Chondrocyte (in vitro differentiated cells): ENCODE data around the gene CDK5RAP3. TPM values are rescaled to one million over a fixed set of nuclear protein-coding genes. Genes with fewer than 3 reads are reported as not detected.

Experiments
- DNase-seq: peaks from one replicate; pipeline ENCODE4 v3.0.0; 2021; ENCODE audit warnings: mixed read lengths, low spot score
- H3K27ac Mint-ChIP-seq: one replicate; pipeline ENCODE4 v1.8.0; 2021; ENCODE audit warnings: mild to moderate bottlenecking, moderate library complexity, mixed read lengths; ENCODE audit not compliant: unreplicated experiment
- H3K27me3 Mint-ChIP-seq: 2 replicates; pipeline ENCODE4 v1.8.0; 2021; ENCODE audit warnings: low read depth, mixed read lengths
- H3K36me3 Mint-ChIP-seq: 2 replicates; pipeline ENCODE4 v1.8.0; 2021; ENCODE audit warnings: low read depth, mixed read lengths
- H3K4me1 Mint-ChIP-seq: 2 replicates; pipeline ENCODE4 v1.8.0; 2021; ENCODE audit warnings: low read depth, mild to moderate bottlenecking, mixed read lengths
- H3K4me3 Mint-ChIP-seq: one replicate; pipeline ENCODE4 v1.8.0; 2021; ENCODE audit warnings: mild to moderate bottlenecking, moderate library complexity, mixed read lengths; ENCODE audit not compliant: unreplicated experiment
- H3K9me3 Mint-ChIP-seq: 2 replicates; pipeline ENCODE4 v1.8.0; 2021; ENCODE audit warnings: low read depth, mixed read lengths
- CTCF ChIP-seq: fragments of 200-600 bp; sonication (generic); IDR thresholded peaks from 2 replicates; pipeline ENCODE4 v1.5.0; 2021; ENCODE audit warnings: antibody characterized with exemption, mild to moderate bottlenecking, moderate library complexity
- total RNA-seq: library from RNA; stranded (reverse); gene quantifications from 3 replicates; pipeline ENCODE4 v1.2.1, GENCODE V29; 2021

The CDK5RAP3 gene
- total RNA-seq, 1 donor from 2014 or later, result 99.2 TPM

GRCh38 chr17:47992216-47992615 lies 21.3 kb downstream of the CDK5RAP3 start:
- Mint-ChIP-seq H3K4me1 (peaks cover 8% of the 10 kb centered on the region), H3K36me3 (no peaks in the 10 kb centered on the region)

GRCh38 chr17:47993031-47993564 lies 22.2 kb downstream of the CDK5RAP3 start:
- Mint-ChIP-seq H3K4me1 (peaks cover 3% of the 10 kb centered on the region), H3K9me3 (no peaks in the 10 kb centered on the region), H3K36me3 (no peaks in the 10 kb centered on the region), H3K27me3 (no peaks in the 10 kb centered on the region), H3K27ac (no peak overlapping the region), H3K4me3 (no peak overlapping the region)
- no peak for DNase-seq
- TF ChIP-seq CTCF, result no peak

More at GRCh38 chr17:47992216-47992615, 21.3 kb downstream of the CDK5RAP3 start:
- H3K27ac Mint-ChIP-seq, result no peak overlapping the region
- no peaks in the 10 kb centered on the region for H3K27me3 Mint-ChIP-seq
- DNase-seq, result no peak
- no peak for TF ChIP-seq CTCF
- no peaks in the 10 kb centered on the region for H3K9me3 Mint-ChIP-seq
- no peak overlapping the region for H3K4me3 Mint-ChIP-seq

GRCh38 chr17:47993964-47994363 lies 23.1 kb downstream of the CDK5RAP3 start:
- TF ChIP-seq CTCF, result no peak
- no peak for DNase-seq
- Mint-ChIP-seq H3K4me3 (no peak overlapping the region), H3K27me3 (no peaks in the 10 kb centered on the region), H3K4me1 (no peaks in the 10 kb centered on the region), H3K36me3 (no peaks in the 10 kb centered on the region), H3K27ac (no peak overlapping the region), H3K9me3 (no peaks in the 10 kb centered on the region)

- no peak overlapping the region for H3K4me3 Mint-ChIP-seq
- TF ChIP-seq CTCF, result no peak
- no peaks in the 10 kb centered on the region for H3K27me3 Mint-ChIP-seq
- no peaks in the 10 kb centered on the region for H3K9me3 Mint-ChIP-seq
- H3K36me3 Mint-ChIP-seq, result no peaks in the 10 kb centered on the region
- H3K4me1 Mint-ChIP-seq, result no peaks in the 10 kb centered on the region
- H3K27ac Mint-ChIP-seq, result no peak overlapping the region
- DNase-seq, result no peak
Measured at GRCh38 chr17:47994724-47995123, 23.8 kb downstream of the CDK5RAP3 start.

GRCh38 chr17:47995241-47995935 lies 24.5 kb downstream of the CDK5RAP3 start:
- no peaks in the 10 kb centered on the region for H3K36me3 Mint-ChIP-seq
- H3K9me3 Mint-ChIP-seq, result no peaks in the 10 kb centered on the region
- H3K27me3 Mint-ChIP-seq, result no peaks in the 10 kb centered on the region
- TF ChIP-seq CTCF, result no peak
- H3K27ac Mint-ChIP-seq, result no peak overlapping the region
- no peaks in the 10 kb centered on the region for H3K4me1 Mint-ChIP-seq
- no peak overlapping the region for H3K4me3 Mint-ChIP-seq
- no peak for DNase-seq
